Endothelial cell of umbilical vein (primary cell): ENCODE results near the gene CIBAR2. TPM values are rescaled to one million over a fixed set of nuclear protein-coding genes. Genes with fewer than 3 reads are reported as not detected.

Experiments
- BruUV-seq: library from RNA; stranded (reverse); fragments of 400-500 nt; replicated peaks from 2 replicates; lab custom pipeline; 2021; lab: Mats Ljungman, UMichigan
- CTCF ChIA-PET: fragments of 300-600, 350-600 bp; sonication (Branson Sonifier 250); formaldehyde crosslinking; loops from one replicate; lab custom pipeline; 2021; ENCODE audit warnings: antibody characterized with exemption, inconsistent platforms; lab: Charles Lee
- POLR2A ChIA-PET: fragments of 300-600, 350-600 bp; sonication (Branson Sonifier 250); formaldehyde crosslinking; loops from one replicate; lab custom pipeline; 2021; ENCODE audit warnings: antibody characterized with exemption, inconsistent platforms; lab: Charles Lee
- DNase-seq: peaks from one replicate; pipeline ENCODE4 v3.0.0-alpha.2; 2011; ENCODE audit warnings: low read depth, low spot score
- FAIRE-seq: peaks from 2 replicates; lab custom pipeline; 2011; peaks lifted over from hg19 to GRCh38; lab: Jason Lieb, UNC
- H2AFZ ChIP-seq: 2 replicates; pipeline ENCODE4 v1.6.0; 2012; ENCODE audit warnings: low read depth, low read length, control low read depth, inconsistent platforms
- H3K27ac ChIP-seq: 2 replicates; pipeline ENCODE4 v1.5.1; 2011; ENCODE audit warnings: low read depth, mild to moderate bottlenecking, control low read depth, low read length, moderate library complexity; ENCODE audit not compliant: insufficient read depth
- H3K27me3 ChIP-seq, 2 experiments: 2 replicates each; pipeline versions ENCODE4 v1.6.0 to v1.6.1; 2011; ENCODE audit warnings: low read length in 2 of 2, mixed read lengths in 1 of 2; ENCODE audit not compliant: control insufficient read depth in 2 of 2, insufficient read depth in 2 of 2
- H3K36me3 ChIP-seq, 2 experiments: 2 replicates in 1 of 2; 3 replicates in 1 of 2; pipeline ENCODE4 v1.5.1; 2011; ENCODE audit warnings: low read length in 2 of 2, mild to moderate bottlenecking in 1 of 2, moderate library complexity in 1 of 2; ENCODE audit not compliant: control insufficient read depth in 2 of 2, insufficient read depth in 2 of 2; ENCODE audit errors: extremely low read depth in 1 of 2
- H3K4me1 ChIP-seq: 3 replicates; pipeline ENCODE4 v1.5.1; 2011; ENCODE audit warnings: mild to moderate bottlenecking, low read length; ENCODE audit not compliant: control insufficient read depth, insufficient read depth; ENCODE audit errors: extremely low read depth
- H3K4me2 ChIP-seq: 2 replicates; pipeline ENCODE4 v1.6.1; 2011; ENCODE audit warnings: low read length, control low read depth, mixed read lengths; ENCODE audit not compliant: insufficient read depth
- H3K4me3 ChIP-seq, 3 experiments: fragments of 200-600 bp in 1 of 3; sonication (generic), shearing (Covaris generic) in 1 of 3; replicated peaks in 1 of 3; 2 replicates each; pipeline ENCODE4 v1.5.1; 2011 to 2016; ENCODE audit warnings: control low read depth in 3 of 3, low read length in 3 of 3, mild to moderate bottlenecking in 2 of 3, inconsistent platforms in 1 of 3, low read depth in 1 of 3, moderate library complexity in 1 of 3; ENCODE audit not compliant: insufficient read depth in 1 of 3
- H3K79me2 ChIP-seq: 2 replicates; pipeline ENCODE4 v1.6.0; 2012; ENCODE audit warnings: low read length, inconsistent platforms; ENCODE audit not compliant: control insufficient read depth, insufficient read depth
- H3K9ac ChIP-seq: replicated peaks from 2 replicates; pipeline ENCODE3; 2011; ENCODE audit warnings: low read length, control low read depth; ENCODE audit not compliant: insufficient read depth; ENCODE audit errors: extremely low read depth
- H3K9me1 ChIP-seq: replicated peaks from 3 replicates; pipeline ENCODE4 v1.6.0; 2011; ENCODE audit warnings: mild to moderate bottlenecking, low read length; ENCODE audit not compliant: control insufficient read depth, insufficient read depth; ENCODE audit errors: extremely low read depth
- H3K9me3 ChIP-seq: replicated peaks from 2 replicates; pipeline ENCODE4 v1.5.1; 2012; ENCODE audit warnings: low read length, inconsistent platforms; ENCODE audit not compliant: control insufficient read depth, insufficient read depth
- H4K20me1 ChIP-seq: replicated peaks from 2 replicates; pipeline ENCODE3; 2011; ENCODE audit warnings: mild to moderate bottlenecking, low read length; ENCODE audit not compliant: control insufficient read depth, insufficient read depth; ENCODE audit errors: extremely low read depth
- CTCF ChIP-seq, 2 donors: IDR thresholded peaks; 1 replicate in 1 of 2; 2 replicates in 1 of 2; pipeline ENCODE4 v1.5.1; 2011; ENCODE audit warnings: low read length in 2 of 2, mild to moderate bottlenecking in 2 of 2, moderate library complexity in 2 of 2, control low read depth in 1 of 2, inconsistent platforms in 1 of 2, low read depth in 1 of 2; ENCODE audit not compliant: insufficient read depth in 1 of 2; ENCODE audit errors: extremely low read depth in 1 of 2
- EZH2 ChIP-seq: IDR thresholded peaks from 2 replicates; pipeline ENCODE4 v1.6.1; 2012; ENCODE audit warnings: borderline replicate concordance, low read depth, mild to moderate bottlenecking, moderate library complexity, low read length, inconsistent platforms; ENCODE audit not compliant: severe bottlenecking
- FOS ChIP-seq: IDR thresholded peaks from 2 replicates; pipeline ENCODE4 v1.6.1; 2011; ENCODE audit warnings: mild to moderate bottlenecking, low read length, moderate library complexity, borderline replicate concordance; ENCODE audit not compliant: insufficient read depth
- GATA2 ChIP-seq: IDR thresholded peaks from 2 replicates; pipeline ENCODE4 v1.7.0; 2011; ENCODE audit warnings: low read depth, mild to moderate bottlenecking, moderate library complexity, mixed read lengths, low read length; ENCODE audit not compliant: insufficient read length, insufficient read depth
- JUN ChIP-seq: IDR thresholded peaks from 2 replicates; pipeline ENCODE4 v1.6.1; 2011; ENCODE audit warnings: borderline replicate concordance, low read depth; ENCODE audit not compliant: insufficient read length, insufficient read depth
- MYC ChIP-seq: IDR thresholded peaks from one replicate; pipeline ENCODE4 v1.6.1; 2011; ENCODE audit warnings: mild to moderate bottlenecking, low read depth, low read length
- POLR2A ChIP-seq: IDR thresholded peaks from 2 replicates; pipeline ENCODE4 v1.6.1; 2012; ENCODE audit warnings: low read depth, mild to moderate bottlenecking, control low read depth, low read length
- POLR2AphosphoS5 ChIP-seq: IDR thresholded peaks from 2 replicates; pipeline ENCODE4 v1.6.1; 2012; ENCODE audit warnings: low read depth, mild to moderate bottlenecking, control low read depth, low read length, moderate library complexity; ENCODE audit not compliant: insufficient read depth
- dilution Hi-C: fragments of 300-500 bp; cut with MboI; formaldehyde crosslinking; loops from one replicate; pipeline ENCODE4 v1.15.0; 2019; ENCODE audit warnings: low sequenced_read_pairs; ENCODE audit not compliant: extremely low pct_ligation_motif_present
- intact Hi-C: fragments of 100-400 bp; cut with micrococcal nuclease; formaldehyde crosslinking; loops from one replicate; pipeline ENCODE4 v1.10.0; 2022
- polyA plus RNA-seq, 4 experiments: library from polyadenylated mRNA; depleted of rRNA in 3 of 4; stranded (reverse) in 3 of 4; unstranded in 1 of 4; fragments of >200 nt; gene quantifications; 2 replicates each; pipeline versions ENCODE4 v1.2.1 to v1.2.3, GENCODE V29; 2011 to 2012; ENCODE audit warnings: missing spikeins in 1 of 4
- total RNA-seq: library from RNA; stranded (reverse); gene quantifications from 2 replicates; pipeline ENCODE4 v1.2.3, GENCODE V29; 2021
- TF ChIP-seq, protein P1 (sequence below): IDR thresholded peaks from 2 replicates; pipeline ENCODE4 v1.6.1; 2011; ENCODE audit not compliant: insufficient read depth, insufficient read length

Gene CIBAR2
- total and polyA plus RNA-seq, 2 donors (not counting 3 experiments of a cell fraction or from before 2014, with no cell fraction given), result 0.07 TPM; not detected in 1

DNA sequence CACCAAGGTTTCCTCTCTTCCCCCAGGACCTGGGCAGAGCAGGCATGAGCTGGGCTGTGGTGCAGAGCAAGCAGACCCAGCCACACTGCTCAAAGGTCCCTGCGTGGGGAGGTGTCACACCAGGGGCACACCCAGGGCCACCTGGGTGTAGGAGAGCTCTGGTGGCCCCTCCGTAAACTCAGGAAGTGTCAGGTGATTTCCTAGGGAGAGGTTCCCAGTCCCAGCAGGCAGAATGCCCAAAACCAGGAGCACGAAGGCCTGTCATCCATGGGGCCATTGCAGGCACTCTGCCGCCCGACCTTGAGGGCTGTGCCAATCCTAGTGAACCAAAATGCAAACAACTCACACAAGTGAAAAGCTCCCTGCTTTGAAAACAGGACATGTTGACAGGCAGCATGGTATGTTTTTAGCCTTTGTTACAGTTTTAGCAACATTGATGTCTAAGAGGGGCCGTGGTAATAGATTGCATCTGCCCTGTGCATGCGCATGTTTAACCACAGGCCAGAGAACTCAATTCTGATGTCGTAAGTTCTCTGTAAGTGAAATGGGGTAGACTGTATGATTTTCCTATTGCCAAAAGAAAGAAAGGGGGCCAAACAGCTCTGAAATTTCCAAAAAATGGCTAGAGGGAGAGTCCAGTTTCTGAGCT, 21.3 kb downstream of the CIBAR2 start:
- POLR2A ChIA-PET, result no interaction called here
- no peak overlapping the region for H3K9ac ChIP-seq
- H3K27me3 ChIP-seq, result peaks cover 0 to 2% of the 10 kb centered on the region in 2 experiments
- FAIRE-seq (no peak), DNase-seq (no peak)
- CTCF ChIA-PET, result interaction anchor here (1.0 kb wide), 1 partner anchor 35 kb away, joined by 3 read pairs; no protein-coding TSS in a partner anchor
- no peaks in the 10 kb centered on the region for H3K36me3 ChIP-seq
- no peak overlapping the region for H3K4me3 ChIP-seq
- no TSS peak for BruUV-seq
- no peaks in the 10 kb centered on the region for H4K20me1 ChIP-seq
- dilution Hi-C loops, result no loop called here
- H3K4me2 ChIP-seq, result no peak overlapping the region
- no peaks in the 10 kb centered on the region for H3K9me1 ChIP-seq
- H3K79me2 ChIP-seq, result no peaks in the 10 kb centered on the region
- no peak overlapping the region for H3K27ac ChIP-seq
- no peak for TF ChIP-seq MYC
- TF ChIP-seq, protein P1, sequence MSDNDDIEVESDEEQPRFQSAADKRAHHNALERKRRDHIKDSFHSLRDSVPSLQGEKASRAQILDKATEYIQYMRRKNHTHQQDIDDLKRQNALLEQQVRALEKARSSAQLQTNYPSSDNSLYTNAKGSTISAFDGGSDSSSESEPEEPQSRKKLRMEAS, result no peak
- no peak for TF ChIP-seq CTCF (IDR thresholded peaks at IDR 0.05; ENCODE audit: extremely low read depth in 1 of 2, insufficient read depth in 1 of 2, low read depth in 1 of 2, low read length in 2 of 2)
- TF ChIP-seq POLR2AphosphoS5, result no peak
- no peak for TF ChIP-seq FOS
- TF ChIP-seq EZH2, result no peak
- TF ChIP-seq JUN, result no peak
- TF ChIP-seq POLR2A, result no peak
- TF ChIP-seq GATA2, result no peak
- intact Hi-C loops, result no loop called here
- no peaks in the 10 kb centered on the region for H3K9me3 ChIP-seq
- H3K4me1 ChIP-seq, result no peaks in the 10 kb centered on the region
- no peak overlapping the region for H2AFZ ChIP-seq
